OCI-LY3 (cell line): Measurements from ENCODE around the gene TTC39B.

Experiments
- H2AFZ ChIP-seq: fragments of 200-600, 300-600 bp; shearing (Covaris generic); 2 replicates; pipeline ENCODE4 v1.6.0; 2014; ENCODE audit warnings: antibody characterized with exemption, low read depth, low read length
- H3K27ac ChIP-seq: fragments of 200-600, 300-600 bp; sonication (generic); 2 replicates; pipeline ENCODE4 v1.5.1; 2014; ENCODE audit warnings: mild to moderate bottlenecking, low read length, moderate library complexity, mixed read lengths
- H3K27me3 ChIP-seq: fragments of 200-600, 300-600 bp; sonication (generic); 2 replicates; pipeline ENCODE4 v1.6.1; 2014; ENCODE audit warnings: low read depth, low read length, mixed read lengths
- H3K36me3 ChIP-seq: fragments of 200-600, 300-600 bp; sonication (generic); replicated peaks from 2 replicates; pipeline ENCODE3; 2014; ENCODE audit warnings: low read depth, low read length, mixed read lengths
- H3K4me1 ChIP-seq: fragments of 300-600, 200-600 bp; sonication (generic); 2 replicates; pipeline ENCODE4 v1.6.1; 2014; ENCODE audit warnings: low read length, mixed read lengths
- H3K4me2 ChIP-seq: fragments of 200-600, 300-600 bp; sonication (generic); 2 replicates; pipeline ENCODE4 v1.6.1; 2014; ENCODE audit warnings: low read length, mixed read lengths
- H3K4me3 ChIP-seq: fragments of 300-600, 200-600 bp; sonication (generic); 2 replicates; pipeline ENCODE4 v1.5.1; 2014; ENCODE audit warnings: antibody characterized with exemption, mild to moderate bottlenecking, low read length, moderate library complexity
- H3K79me2 ChIP-seq: fragments of 300-600, 200-600 bp; shearing (Covaris generic); 2 replicates; pipeline ENCODE4 v1.6.1; 2014; ENCODE audit warnings: mild to moderate bottlenecking, low read length, mixed read lengths
- H3K9ac ChIP-seq: fragments of 300-600, 200-600 bp; shearing (Covaris generic); 2 replicates; pipeline ENCODE4 v1.6.0; 2014; ENCODE audit warnings: mild to moderate bottlenecking, low read length, moderate library complexity
- H3K9me3 ChIP-seq: fragments of 200-600, 300-600 bp; shearing (Covaris generic); 2 replicates; pipeline ENCODE4 v1.6.1; 2014; ENCODE audit warnings: low read length, mixed read lengths; ENCODE audit not compliant: insufficient read depth
- H4K20me1 ChIP-seq: fragments of 200-600, 300-600 bp; sonication (generic); 2 replicates; pipeline ENCODE4 v1.6.1; 2016; ENCODE audit warnings: low read length, mixed read lengths; ENCODE audit not compliant: insufficient read depth
- CTCF ChIP-seq: fragments of 200-600, 300-600 bp; sonication (generic); IDR thresholded peaks from 2 replicates; pipeline ENCODE4 v1.5.1; 2014; ENCODE audit warnings: antibody characterized with exemption, low read length, low read depth
- EZH2phosphoT487 ChIP-seq: fragments of 200-600 bp; shearing (Covaris generic); IDR thresholded peaks from 2 replicates; pipeline ENCODE4 v1.6.1; 2018; ENCODE audit warnings: antibody characterized with exemption, mixed run types, low read depth

The TTC39B gene

GRCh38 chr9:15211815-15212495 is 95.1 kb downstream of the TTC39B start:
- Histone ChIP-seq H3K27me3 (peaks cover 10% of the 10 kb centered on the region; the same call in 1 of the 2 replicates), H3K36me3 (no peaks in the 10 kb centered on the region), H3K9ac (no peak overlapping the region), H3K79me2 (no peaks in the 10 kb centered on the region), H4K20me1 (no peaks in the 10 kb centered on the region), H2AFZ (no peak overlapping the region), H3K4me3 (no peak overlapping the region), H3K9me3 (no peaks in the 10 kb centered on the region), H3K4me2 (no peak overlapping the region; the same call in 1 of the 2 replicates), H3K27ac (no peak overlapping the region), H3K4me1 (no peaks in the 10 kb centered on the region)
- TF ChIP-seq EZH2phosphoT487 (no peak), CTCF (no peak)

DNA sequence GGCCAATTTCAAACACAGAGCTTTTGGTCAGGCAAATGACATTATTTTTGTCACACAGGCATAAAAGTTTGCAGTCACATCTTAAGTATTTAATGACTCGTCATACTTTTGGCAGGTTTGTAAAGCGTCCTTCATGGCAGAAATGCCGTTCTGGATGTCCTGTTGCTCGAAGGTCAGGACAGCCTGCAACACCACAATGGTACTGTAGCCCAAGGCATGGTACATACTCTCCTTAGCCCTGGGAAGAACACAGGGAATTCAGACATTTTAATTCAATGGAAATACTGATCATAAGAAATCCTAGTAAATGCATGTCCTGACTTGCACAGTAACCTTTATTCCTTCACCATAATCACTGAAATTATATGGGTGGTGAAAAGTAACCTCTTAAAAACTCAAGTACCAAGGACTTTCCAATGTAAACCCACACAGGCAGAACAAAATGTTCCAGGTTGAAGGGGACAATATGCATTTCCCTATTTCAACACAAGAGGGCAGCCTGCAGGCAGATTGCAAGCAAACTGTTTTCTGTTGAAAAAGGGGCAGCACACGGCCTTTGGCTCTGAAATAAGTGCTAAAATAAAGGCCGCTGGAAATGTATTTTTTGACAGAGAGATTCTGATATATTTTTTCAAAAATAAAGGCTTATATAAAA is 95.7 kb downstream of the TTC39B start:
- Histone ChIP-seq H3K27ac (no peak overlapping the region), H3K9me3 (no peaks in the 10 kb centered on the region), H3K9ac (no peak overlapping the region), H3K79me2 (no peaks in the 10 kb centered on the region), H4K20me1 (no peaks in the 10 kb centered on the region), H3K4me1 (no peaks in the 10 kb centered on the region), H3K36me3 (no peaks in the 10 kb centered on the region), H2AFZ (no peak overlapping the region), H3K4me3 (no peak overlapping the region), H3K27me3 (peaks cover 10% of the 10 kb centered on the region; the same call in 1 of the 2 replicates), H3K4me2 (peak overlapping the region; percentile 12; the same call in 1 of the 2 replicates)
- TF ChIP-seq CTCF (peak; percentile 88), EZH2phosphoT487 (no peak)

- Histone ChIP-seq H3K27ac (no peak overlapping the region), H3K9me3 (no peaks in the 10 kb centered on the region), H2AFZ (no peak overlapping the region), H3K4me2 (no peak overlapping the region), H3K4me3 (no peak overlapping the region), H3K79me2 (no peaks in the 10 kb centered on the region), H3K36me3 (no peaks in the 10 kb centered on the region), H4K20me1 (no peaks in the 10 kb centered on the region), H3K9ac (no peak overlapping the region), H3K27me3 (peaks cover 5% of the 10 kb centered on the region; the same call in 1 of the 2 replicates), H3K4me1 (no peaks in the 10 kb centered on the region)
- TF ChIP-seq CTCF: no peak
- no peak for TF ChIP-seq EZH2phosphoT487
Measured at GRCh38 chr9:15206903-15207696, 99.9 kb downstream of the TTC39B start.
